Anterior cingulate cortex (tissue), 58 donors: ENCODE data around the gene REV1.
"Not testable (repeated sequence)": the region's sequence is repeated elsewhere in the genome, so short reads cannot be mapped to it uniquely, and the experiment has no call there.

Experiments
- DNase-seq, 58 donors: peaks; one replicate each; lab custom pipeline; 2025; lab: John Stamatoyannopoulos, UW

The REV1 gene

DNA sequence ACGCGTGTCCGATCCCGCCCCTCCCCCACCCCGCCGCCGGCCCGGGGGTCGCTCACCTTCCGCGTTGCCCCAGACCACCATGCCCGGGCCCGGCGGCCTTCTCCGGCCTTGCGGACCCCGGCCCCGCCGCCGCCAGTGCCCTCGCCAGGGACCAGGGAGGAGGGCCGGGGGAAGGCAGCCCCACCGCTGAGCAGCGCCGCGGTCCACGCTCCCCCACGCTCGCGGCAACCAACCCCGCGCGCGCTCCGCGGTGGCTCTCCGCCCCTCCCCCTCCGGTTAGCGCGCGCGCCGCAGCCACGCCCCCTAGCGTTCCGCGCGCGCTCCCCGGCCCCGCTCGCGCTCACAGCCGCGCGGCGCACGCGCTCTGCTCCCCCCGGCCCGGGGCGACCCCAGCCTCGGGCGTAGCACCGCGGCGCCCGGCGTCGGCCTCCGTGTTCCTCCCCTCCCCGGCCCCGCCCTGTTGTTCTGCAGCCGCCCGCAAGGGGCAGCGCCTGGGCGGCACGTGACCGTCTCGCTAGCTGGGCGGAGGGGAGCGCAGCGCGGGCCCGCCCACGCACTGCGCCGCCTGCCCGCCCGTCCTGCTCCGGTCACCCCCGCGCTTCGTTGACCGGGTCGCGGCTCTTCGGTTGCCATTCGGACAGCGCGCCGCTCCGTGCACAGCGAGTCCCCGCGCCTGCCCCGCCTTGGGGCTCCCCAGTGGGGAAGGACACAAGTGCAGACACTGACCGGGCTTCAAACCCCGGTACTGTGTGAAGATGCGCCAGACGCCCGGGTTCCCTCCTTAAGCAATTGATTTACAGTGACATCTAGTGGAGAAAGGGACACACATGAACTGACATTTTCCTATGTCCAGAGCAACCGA is at the start of gene REV1:
TSS of gene REV1 (minus strand) at position 257 of the 862 bp plus-strand sequence. CDS start 25,042 bp downstream, outside the sequence.
- DNase-seq, result peak; percentile 66 to 98 (median 91)

DNA sequence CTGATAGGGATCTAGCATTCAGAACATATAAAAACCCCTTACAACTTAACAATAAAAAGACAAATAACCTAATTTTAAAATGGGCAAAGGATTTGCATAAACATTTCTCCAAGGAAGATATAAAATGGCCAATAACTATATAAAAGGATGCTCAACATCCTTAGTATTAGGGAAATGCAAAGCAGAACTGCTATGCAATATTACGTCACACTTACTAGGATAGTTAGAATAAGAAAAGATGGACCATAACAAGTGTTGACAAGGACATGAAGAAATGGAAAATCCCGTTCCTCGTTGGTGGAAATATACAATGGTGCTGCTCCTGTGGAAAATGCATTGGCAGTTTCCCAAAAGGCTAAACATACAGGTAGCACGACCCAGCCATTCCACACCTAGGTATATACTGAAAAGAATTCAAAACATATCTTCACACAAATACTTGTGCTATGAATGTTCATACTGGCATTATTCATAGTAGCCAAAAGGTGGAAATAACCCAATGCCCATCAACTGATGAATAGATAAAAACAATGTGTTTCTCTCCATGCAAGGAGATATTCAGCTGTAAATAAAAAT is 48.2 kb upstream of the REV1 start:
- DNase-seq, result no peak

- no peak for DNase-seq
Measured at GRCh38 chr2:99524056-99524455, 34.2 kb upstream of the REV1 start.

DNA sequence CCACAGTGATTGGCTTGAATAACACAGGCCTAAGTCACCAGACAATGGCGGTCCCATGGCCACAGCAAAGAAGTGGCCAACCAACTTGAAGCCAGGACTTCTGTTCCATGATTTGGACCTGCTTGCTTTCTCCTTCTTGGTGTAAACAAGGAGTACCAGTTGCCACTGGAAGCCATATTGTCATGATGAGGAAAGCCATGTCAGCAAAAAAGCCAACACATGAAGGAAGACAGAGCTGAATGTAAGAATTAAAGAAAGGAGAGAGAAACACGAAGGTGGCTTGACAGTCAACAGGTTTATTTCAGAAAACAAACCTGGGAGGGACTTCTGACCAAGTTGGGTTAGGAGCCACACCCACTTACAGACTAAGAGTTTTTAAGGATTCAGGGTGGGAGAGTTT is 32.3 kb upstream of the REV1 start:
- no peak for DNase-seq

GRCh38 chr2:99520813-99521212 is 31.0 kb upstream of the REV1 start:
- DNase-seq, result no peak

GRCh38 chr2:99520195-99520594 is 30.4 kb upstream of the REV1 start:
- DNase-seq, result no peak

- no peak for DNase-seq
Measured at GRCh38 chr2:99514357-99514756, 24.5 kb upstream of the REV1 start.

GRCh38 chr2:99512181-99512591 is 22.4 kb upstream of the REV1 start:
- DNase-seq, result no peak

DNA sequence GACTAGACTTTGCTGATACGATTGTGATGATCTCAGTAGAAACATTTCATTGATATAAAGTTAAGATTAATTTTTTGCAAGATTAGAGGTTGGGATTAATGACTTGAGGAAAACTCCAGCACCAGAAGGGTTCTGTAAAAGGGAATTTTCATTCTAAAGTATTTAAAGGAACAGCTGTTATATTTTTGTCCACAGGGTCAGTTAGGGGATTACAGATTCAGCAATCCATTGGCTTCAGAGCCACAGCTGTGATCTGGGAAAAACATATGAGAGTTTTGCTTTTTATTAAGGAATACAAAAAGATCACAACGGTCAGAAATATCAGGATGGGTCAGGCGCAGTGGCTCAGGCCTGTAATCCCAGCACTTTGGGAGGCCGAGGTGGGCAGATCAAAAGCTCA is 19.6 kb upstream of the REV1 start:
- DNase-seq, result no peak

DNA sequence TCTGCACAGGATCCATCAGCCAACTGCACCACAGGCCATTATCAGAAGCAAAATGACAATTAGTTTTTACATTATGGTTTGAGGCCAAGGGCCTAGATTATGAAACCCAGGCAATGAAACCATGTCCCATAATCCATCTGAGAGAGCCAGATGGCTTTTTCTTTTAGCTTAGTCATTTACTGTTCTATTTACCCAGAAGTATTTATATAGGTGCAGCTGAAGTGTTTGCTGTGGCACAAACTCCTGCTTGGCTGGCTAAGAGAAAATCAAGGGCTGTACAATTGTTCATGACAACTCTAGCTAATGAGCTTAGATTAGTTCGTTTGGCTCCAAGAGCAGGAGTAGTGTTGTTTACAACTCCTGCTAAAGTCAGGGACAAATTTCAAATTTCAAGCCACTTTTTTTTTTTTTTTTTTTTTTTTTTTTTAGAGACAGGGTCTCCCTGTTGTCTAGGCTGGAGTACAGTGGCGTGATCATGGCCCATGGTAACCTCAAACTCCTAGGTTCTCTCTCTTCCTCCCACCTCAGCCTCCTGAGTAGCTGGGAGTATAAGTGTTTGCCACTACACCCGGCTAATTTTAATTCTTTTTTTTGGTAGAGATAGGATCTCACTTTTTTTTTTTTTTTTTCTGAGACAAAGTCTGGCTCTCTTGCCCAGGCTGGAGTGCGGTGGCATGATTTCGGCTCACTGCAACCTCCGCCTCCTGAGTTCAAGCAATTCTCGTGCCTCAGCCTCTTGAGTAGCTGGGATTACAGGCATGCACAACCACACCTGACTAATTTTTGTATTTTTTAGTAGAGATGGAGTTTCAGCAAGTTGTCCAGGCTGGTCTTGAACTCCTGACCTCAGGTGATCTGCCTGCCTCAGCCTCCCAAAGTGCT is 18.4 kb upstream of the REV1 start:
- peak in 1 of 58 donors; percentile 1 for DNase-seq

GRCh38 chr2:99504844-99505584 is 15.2 kb upstream of the REV1 start:
- no peak for DNase-seq

DNA sequence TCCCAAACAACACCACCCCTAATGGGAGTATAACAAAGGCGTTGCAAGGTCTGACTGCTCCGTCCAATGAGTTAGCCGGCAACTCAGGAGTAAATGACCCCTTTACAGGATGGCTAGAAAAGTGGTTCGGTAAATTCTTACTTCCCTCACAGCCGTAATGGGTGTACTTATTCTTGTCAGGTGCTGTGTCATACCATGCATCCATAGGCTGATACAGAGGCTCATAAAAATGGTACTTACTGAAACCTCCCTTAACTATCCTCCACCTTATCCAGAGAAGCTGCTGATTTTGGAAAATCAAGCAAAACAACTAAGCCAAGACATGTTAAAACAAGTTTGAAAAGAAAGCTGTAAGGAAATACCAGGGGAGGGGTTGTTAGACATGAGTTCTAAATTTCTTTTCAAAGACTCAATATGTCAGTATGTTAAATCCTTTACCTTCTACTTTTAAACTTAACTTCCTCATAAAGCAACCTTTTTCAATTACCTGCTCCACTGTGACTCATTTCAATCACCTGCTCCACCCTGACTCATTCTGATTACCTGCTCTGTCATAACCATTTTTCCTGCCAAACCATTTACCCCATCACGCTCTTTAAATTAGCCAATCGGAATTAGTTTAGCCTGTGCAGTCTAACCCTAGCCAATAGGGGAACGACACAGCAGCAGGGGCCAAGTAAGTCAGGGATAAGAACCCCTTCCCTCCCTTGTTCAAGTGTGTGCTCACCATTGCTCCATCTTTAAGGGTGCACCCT is 14.0 kb upstream of the REV1 start:
- not testable (repeated sequence) for DNase-seq

- no peak for DNase-seq
Measured at GRCh38 chr2:99496021-99496420, 6.2 kb upstream of the REV1 start.

GRCh38 chr2:99495115-99495860 is 5.5 kb upstream of the REV1 start:
- no peak for DNase-seq

GRCh38 chr2:99492721-99493120 is 2.9 kb upstream of the REV1 start:
- no peak for DNase-seq

DNA sequence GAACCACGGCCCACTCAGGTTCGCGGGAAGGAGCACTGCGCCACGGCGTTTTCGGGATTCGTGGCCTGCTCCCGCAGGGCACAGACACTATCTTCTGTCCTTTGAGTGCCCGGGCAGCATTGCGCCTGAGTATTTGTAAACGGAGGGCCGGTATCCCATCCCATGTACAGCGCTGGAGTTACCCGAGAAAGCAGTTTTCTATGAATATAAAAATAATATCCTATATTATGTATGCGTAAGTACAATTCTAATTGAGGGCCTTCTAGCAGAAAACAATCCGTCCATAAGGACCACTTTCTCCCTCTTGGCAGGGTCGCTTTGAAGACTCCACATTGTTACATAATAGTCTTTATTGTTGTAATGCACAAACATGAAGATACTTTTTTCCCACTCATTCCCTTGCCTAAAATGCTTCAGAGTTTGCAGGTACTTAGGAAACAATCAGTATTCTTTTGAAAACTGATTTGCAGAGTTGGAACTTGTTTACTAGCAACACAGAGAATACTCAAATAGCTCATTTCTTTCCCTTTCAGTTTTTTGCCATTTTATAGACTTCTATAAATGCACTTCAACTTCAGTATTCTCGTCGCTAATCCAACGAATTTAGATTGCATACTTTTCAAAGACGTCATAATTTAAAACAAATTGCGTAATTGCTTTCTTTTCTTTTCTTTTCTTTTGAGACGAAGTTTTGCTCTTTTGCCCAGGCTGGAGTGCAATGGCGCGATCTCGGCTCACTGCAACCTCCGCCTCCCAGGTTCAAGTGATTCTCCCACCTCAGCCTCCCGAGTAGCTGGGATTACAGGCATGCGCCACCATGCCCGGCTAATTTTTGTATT is 1.0 kb upstream of the REV1 start:
- no peak for DNase-seq

GRCh38 chr2:99489063-99489760 is 605 bp downstream of the REV1 start:
- DNase-seq, result peak in 53 of 58 donors; percentile 2 to 82 (median 59)
